ENCODE results near the gene NCSTN.

GRCh38 chr1:160369087-160369486, 25.9 kb downstream of the NCSTN start:
- TF ChIP-seq POLR2A (IDR thresholded peaks at IDR 0.05) (no peak), CTCF (IDR thresholded peaks at IDR 0.05) (no peak)

All from upper lobe of left lung (tissue), 4 donors.